GM12892 (cell line): ENCODE results near the gene TFF3.

Experiments used
- POLR2AphosphoS5 ChIP-seq: IDR thresholded peaks from 2 replicates; pipeline ENCODE4 v1.6.1; 2011; ENCODE audit warnings: low read depth, low read length, control low read depth
- TAF1 ChIP-seq: IDR thresholded peaks from 2 replicates; pipeline ENCODE4 v1.6.1; 2011; ENCODE audit warnings: low read depth, mild to moderate bottlenecking, control low read depth, low read length, borderline replicate concordance

DNA sequence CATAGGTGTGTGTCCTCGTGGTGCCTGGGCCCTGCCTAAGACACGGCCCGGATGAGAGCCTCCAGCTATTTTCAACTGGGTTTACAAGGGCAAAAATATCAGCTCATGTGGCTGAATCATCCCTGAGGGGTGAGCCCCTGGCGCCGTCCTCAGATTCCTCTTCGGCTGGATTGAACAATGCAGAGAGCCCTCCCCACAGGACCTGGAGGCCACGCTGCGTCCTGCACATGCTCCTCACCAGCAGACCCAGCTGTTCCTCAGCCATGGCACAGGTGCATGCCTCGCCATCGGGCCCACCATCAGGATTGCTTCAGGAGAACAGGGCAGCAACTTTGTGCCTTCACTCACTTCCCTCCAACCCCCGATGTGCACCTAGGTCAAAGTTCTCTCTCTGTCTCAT lies 35.3 kb downstream of the TFF3 start:
- TF ChIP-seq TAF1 (no peak), POLR2AphosphoS5 (no peak)
